Testis (tissue), 2 donors: ENCODE data around the gene WNT6.

ENCODE experiments used
- CTCF ChIP-seq, 3 experiments: fragments of 450-650 bp in 2 of 3; fragments of 200-600 bp in 1 of 3; sonication (generic) in 1 of 3; IDR thresholded peaks; one replicate each; pipeline ENCODE4 v1.5.1; 2016 to 2019; ENCODE audit warnings: antibody characterized with exemption in 3 of 3, mild to moderate bottlenecking in 2 of 3, moderate library complexity in 1 of 3
- POLR2A ChIP-seq: fragments of 450-650 bp; IDR thresholded peaks from one replicate; pipeline ENCODE4 v1.6.1; 2017; ENCODE audit warnings: antibody characterized with exemption, mild to moderate bottlenecking, moderate library complexity

GRCh38 chr2:218822622-218823021 lies 37.0 kb upstream of the WNT6 start:
- TF ChIP-seq POLR2A (no peak), CTCF (IDR thresholded peaks at IDR 0.05) (no peak)
